Subcutaneous abdominal adipose tissue (tissue), 5 donors: Measurements from ENCODE around the gene FNDC7.

Experiments used
- H3K27ac ChIP-seq: one replicate; pipeline ENCODE4 v1.7.0; 2013; ENCODE audit warnings: low read depth, mild to moderate bottlenecking, inconsistent platforms, low read length, moderate library complexity
- H3K27me3 ChIP-seq, 5 donors: one replicate each; pipeline ENCODE4 v1.7.0; 2013; ENCODE audit warnings: low read length in 5 of 5, inconsistent platforms in 1 of 5; ENCODE audit not compliant: control insufficient read depth in 5 of 5, insufficient read depth in 4 of 5
- H3K36me3 ChIP-seq, 5 donors: one replicate each; pipeline ENCODE4 v1.7.0; 2013; ENCODE audit warnings: low read length in 5 of 5; ENCODE audit not compliant: control insufficient read depth in 5 of 5, insufficient read depth in 5 of 5
- H3K4me1 ChIP-seq, 5 donors: one replicate each; pipeline ENCODE4 v1.7.0; 2013; ENCODE audit warnings: low read length in 5 of 5, mild to moderate bottlenecking in 3 of 5, moderate library complexity in 1 of 5; ENCODE audit not compliant: control insufficient read depth in 5 of 5, insufficient read depth in 5 of 5
- H3K4me3 ChIP-seq, 5 donors: one replicate each; pipeline ENCODE4 v1.7.0; 2013; ENCODE audit warnings: low read length in 5 of 5, low read depth in 1 of 5
- H3K9ac ChIP-seq, 5 donors: one replicate each; pipeline ENCODE4 v1.7.0; 2013; ENCODE audit warnings: low read length in 5 of 5, mild to moderate bottlenecking in 4 of 5, moderate library complexity in 3 of 5
- H3K9me3 ChIP-seq, 5 donors: one replicate each; pipeline ENCODE4 v1.7.0; 2013; ENCODE audit warnings: low read length in 5 of 5; ENCODE audit not compliant: control insufficient read depth in 5 of 5
- donor health status: healthy.
- donor health status: healthy.
- donor health status: healthy.
- donor health status: healthy.
- donor health status: healthy.

FNDC7 gene

DNA sequence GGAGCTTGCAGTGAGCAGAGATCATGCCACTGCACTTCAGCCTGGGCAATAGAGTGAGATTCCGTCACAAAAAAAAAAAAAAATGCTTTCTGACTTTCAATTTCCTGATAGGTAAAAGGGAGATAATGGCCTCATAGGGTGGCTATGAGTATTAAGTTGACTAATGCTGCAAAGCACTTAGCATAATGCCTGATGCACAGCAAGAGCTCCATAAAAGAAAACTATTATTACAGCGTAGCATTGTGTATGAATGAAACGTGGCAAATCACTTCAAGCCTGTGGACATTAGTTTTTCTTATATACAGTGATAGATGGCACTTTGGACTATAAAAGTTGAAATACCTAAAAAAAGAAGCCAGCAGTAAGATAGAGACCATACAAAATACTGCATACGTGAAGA is 16.8 kb downstream of the FNDC7 start:
- Histone ChIP-seq H3K4me3 (no peak overlapping the region), H3K9me3 (no peaks in the 10 kb centered on the region), H3K36me3 (no peaks in the 10 kb centered on the region), H3K4me1 (no peaks in the 10 kb centered on the region), H3K27ac (no peak overlapping the region), H3K27me3 (peaks cover 0 to 5% (median 0%) of the 10 kb centered on the region in 5 donors), H3K9ac (no peak overlapping the region)

DNA sequence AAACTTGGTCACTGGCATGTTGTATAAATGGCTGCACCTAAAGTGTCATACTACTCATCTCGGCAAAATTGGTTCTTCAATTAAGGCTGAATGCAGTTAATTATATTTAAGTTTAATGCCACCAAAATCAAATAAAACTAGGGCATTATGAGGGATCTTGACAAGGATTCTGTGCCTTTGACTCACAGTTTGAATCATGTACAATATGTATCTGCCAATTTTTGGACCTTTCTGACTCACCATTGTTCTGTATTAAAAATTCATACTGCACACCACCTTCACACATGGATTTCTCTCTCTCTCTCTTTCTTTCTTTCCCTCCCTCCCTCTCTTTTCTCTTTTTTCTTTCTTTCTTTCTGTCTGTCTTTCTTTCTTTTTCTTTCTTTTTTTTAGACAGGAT is 19.7 kb downstream of the FNDC7 start:
- no peaks in the 10 kb centered on the region for H3K36me3 ChIP-seq
- no peaks in the 10 kb centered on the region for H3K9me3 ChIP-seq
- H3K4me1 ChIP-seq: no peaks in the 10 kb centered on the region
- no peak overlapping the region for H3K4me3 ChIP-seq
- H3K27ac ChIP-seq: no peak overlapping the region
- H3K9ac ChIP-seq: no peak overlapping the region
- H3K27me3 ChIP-seq: peaks cover 0 to 5% (median 3%) of the 10 kb centered on the region in 5 donors

DNA sequence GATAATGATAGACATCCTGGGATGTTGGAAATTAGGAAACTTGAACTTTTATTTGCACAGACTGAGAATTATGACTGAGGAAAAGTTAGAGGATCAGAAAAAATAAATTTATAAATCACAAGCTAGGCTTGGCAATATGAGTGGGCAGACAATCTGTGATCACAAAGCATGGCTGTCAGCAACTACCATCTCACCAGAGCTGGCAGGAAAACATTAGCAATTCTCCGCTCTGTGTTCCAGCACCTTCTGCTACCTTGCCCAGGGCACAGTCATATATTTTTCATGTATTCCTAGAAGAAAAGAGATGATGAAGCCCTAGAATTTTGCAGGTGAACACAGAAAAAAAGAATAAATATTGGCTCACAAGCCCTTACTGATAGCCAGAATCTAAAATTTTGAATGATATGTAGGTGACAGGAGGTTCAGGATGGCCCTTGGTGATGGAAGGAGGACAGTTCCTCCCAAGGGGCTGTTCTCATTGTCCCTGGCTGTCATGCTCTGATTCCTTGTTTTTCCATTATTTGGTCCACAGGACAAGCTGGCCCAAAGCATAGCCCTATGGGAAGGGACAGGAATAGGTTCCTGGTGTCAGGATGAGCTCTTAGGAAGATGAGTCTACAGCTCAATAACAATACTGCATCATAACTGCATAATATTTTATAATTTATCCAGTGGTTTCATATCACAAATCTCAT is 21.6 kb downstream of the FNDC7 start:
- no peak overlapping the region for H3K27ac ChIP-seq
- H3K27me3 ChIP-seq: peaks cover 0 to 3% (median 0%) of the 10 kb centered on the region in 5 donors
- no peak overlapping the region for H3K4me3 ChIP-seq
- H3K9ac ChIP-seq: no peak overlapping the region
- no peaks in the 10 kb centered on the region for H3K9me3 ChIP-seq
- H3K4me1 ChIP-seq: no peaks in the 10 kb centered on the region
- no peaks in the 10 kb centered on the region for H3K36me3 ChIP-seq

DNA sequence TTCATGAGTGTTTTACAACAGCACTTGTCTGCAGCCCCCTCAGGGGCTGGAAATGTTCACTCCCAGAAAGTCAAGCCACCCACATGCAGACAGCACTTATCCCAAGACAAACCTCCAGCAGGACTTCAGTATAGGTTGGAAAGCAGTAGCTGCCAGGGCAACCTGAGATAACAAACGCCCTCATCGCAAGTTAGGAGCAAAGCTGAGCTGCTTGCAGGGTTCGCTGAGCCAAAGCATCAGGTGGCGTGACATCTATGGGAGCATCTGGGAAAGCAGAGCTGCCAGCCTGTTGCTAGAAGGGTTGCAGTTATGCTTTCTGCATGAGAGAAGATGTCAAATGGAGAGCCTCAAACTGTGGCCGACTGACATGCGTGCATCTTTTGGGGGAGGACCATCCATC is 29.5 kb downstream of the FNDC7 start:
- H3K27ac ChIP-seq: no peak overlapping the region
- peaks cover under 1 to 3% (median 3%) of the 10 kb centered on the region in 5 donors for H3K4me1 ChIP-seq

DNA sequence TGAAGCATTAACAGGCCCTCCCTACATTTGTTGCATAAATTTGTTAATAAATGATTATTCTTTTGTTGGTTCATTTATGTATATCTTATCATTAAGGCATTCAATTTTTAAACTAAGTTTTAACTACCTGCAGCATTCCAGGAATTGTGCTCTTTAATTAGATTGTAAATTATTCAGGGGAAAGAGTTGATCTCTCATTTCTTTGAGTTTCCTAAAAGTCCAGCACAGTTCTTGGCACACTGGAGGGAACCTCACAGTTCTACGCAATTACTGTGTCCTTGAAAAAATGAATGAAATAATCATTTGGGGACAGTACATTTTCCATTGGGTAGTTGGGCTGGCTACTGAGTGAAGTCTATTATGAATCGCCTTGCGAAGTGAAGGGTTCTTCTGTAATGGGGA is 33.3 kb downstream of the FNDC7 start:
- Histone ChIP-seq H3K27ac (peak overlapping the region; percentile 94), H3K4me3 (peak overlapping the region in 3 of 5 donors; percentile 94 to 100 (median 97)), H3K4me1 (peaks cover 2 to 17% (median 3%) of the 10 kb centered on the region in 5 donors), H3K9me3 (no peaks in the 10 kb centered on the region), H3K27me3 (no peaks in the 10 kb centered on the region), H3K36me3 (peaks cover 0 to 6% (median 0%) of the 10 kb centered on the region in 5 donors), H3K9ac (peak overlapping the region in 1 of 5 donors; percentile 56)

More for the DNA sequence above, 29.5 kb downstream of the FNDC7 start:
- no peaks in the 10 kb centered on the region for H3K36me3 ChIP-seq
- H3K27me3 ChIP-seq: no peaks in the 10 kb centered on the region
- no peak overlapping the region for H3K4me3 ChIP-seq
- H3K9ac ChIP-seq: no peak overlapping the region
- no peaks in the 10 kb centered on the region for H3K9me3 ChIP-seq

DNA sequence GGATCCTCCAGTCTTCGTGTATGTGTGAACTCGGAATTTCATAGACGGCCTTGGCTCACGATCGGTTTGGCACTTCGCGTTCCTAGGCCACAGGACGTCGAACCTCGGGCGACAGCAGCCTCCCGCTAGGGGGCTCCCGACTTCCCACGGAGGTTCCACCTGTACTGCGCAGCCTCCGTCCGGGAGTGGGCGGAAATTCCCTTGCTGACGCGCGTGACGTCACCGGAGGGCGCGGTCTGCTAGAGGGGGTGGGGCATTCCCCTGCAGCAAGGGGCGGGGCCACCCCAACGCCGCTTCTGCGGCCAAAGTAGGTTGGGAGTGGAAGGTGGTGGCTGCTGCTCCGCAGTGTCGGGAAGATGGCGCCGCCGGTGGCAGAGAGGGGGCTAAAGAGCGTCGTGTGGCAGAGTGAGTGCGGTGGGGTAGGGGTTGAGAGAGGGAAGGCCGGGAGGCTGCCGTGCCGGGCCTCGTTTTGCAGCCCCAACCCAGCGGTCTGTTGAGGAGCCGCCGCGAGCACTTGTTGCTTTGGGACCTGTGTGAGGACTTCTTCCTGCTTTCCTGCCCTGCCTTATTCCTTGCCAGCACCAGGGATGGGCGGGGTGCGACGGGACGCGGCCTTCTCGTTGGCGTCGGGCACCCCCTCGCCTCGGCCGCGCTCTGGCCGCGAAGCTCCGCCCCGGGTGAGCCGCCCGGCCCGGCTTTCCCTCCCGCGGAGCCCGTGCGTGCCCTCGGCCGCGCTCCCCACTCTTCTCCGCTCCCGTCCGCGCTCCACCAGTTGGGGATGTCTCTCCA is 33.9 kb downstream of the FNDC7 start, which contains the start of gene STXBP3:
Gene STXBP3 (plus strand): TSS at position 293 of the 789 bp plus-strand sequence. CDS start 64 bp downstream, at position 357.
- peak within 1 kb of the TSS; percentile 94 for H3K27ac ChIP-seq
- peaks cover 0 to 7% (median 0%) of the 10 kb centered on the region in 5 donors for H3K36me3 ChIP-seq
- H3K4me3 ChIP-seq: peak within 1 kb of the TSS; percentile 94 to 100 (median 94)
- H3K4me1 ChIP-seq: peaks cover 2 to 17% (median 3%) of the 10 kb centered on the region in 5 donors
- peak within 1 kb of the TSS; percentile 70 to 95 (median 87) for H3K9ac ChIP-seq
- no peaks in the 10 kb centered on the region for H3K9me3 ChIP-seq
- no peaks in the 10 kb centered on the region for H3K27me3 ChIP-seq

DNA sequence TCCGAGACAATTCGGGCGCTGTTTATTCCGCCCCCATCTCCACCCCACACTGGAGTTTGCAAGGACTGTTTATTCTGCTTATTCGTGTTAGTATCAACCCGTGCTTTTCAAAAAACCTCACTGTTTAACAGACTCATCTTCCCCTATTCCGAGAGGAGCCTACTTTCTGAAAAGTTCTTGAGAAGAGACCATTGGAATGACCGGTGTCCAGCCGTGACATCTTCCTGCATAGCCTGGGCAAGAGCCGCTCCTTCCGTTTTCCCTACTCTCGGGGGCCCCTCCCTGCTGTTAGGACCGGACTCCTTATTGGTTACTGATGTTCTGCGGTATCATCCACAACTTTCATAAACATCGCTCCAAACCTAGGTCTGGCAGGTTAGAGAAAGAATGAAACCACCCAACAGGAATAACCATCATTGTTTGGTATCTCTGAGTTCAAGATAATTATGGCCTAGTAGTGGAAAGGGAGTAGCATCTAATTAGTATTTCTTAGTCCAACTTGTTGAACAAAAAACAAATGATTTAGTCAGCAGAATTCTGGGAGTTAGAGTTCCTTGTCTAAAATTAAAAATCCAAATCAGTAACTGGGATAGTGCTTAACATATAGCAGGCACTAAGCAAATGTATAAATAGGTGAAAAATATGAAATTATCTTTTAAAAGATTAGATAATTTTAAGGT is 34.6 kb downstream of the FNDC7 start:
- Histone ChIP-seq H3K9me3 (no peaks in the 10 kb centered on the region), H3K4me3 (peak overlapping the region; percentile 94 to 100 (median 94)), H3K36me3 (peaks cover 0 to 9% (median 3%) of the 10 kb centered on the region in 5 donors), H3K9ac (peak overlapping the region; percentile 70 to 95 (median 87)), H3K27ac (peak overlapping the region; percentile 94), H3K27me3 (no peaks in the 10 kb centered on the region), H3K4me1 (peaks cover 2 to 17% (median 3%) of the 10 kb centered on the region in 5 donors)

DNA sequence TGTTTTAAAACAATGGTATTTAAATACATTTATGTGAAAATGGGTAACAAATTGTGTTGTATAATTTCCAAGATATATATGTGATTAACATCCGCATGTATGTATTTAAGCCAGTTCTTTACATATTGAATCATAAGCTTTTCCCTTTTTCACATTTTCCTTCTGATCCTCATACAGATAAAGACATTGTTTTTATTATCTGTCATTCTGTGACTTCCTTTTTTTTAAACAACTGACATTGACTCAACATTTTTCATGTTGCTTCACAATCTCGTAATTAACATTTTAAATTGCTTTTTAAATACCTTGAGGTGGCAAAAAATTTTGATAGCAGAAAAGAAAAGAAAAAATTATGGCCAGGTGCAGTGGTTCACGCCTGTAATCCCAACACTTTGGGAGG is 35.2 kb downstream of the FNDC7 start:
- no peak overlapping the region for H3K9ac ChIP-seq
- peak overlapping the region in 1 of 5 donors; percentile 100 for H3K4me3 ChIP-seq
- H3K36me3 ChIP-seq: peaks cover 0 to 12% (median 6%) of the 10 kb centered on the region in 5 donors
- no peaks in the 10 kb centered on the region for H3K9me3 ChIP-seq
- peaks cover 2 to 17% (median 3%) of the 10 kb centered on the region in 5 donors for H3K4me1 ChIP-seq
- H3K27me3 ChIP-seq: no peaks in the 10 kb centered on the region
- H3K27ac ChIP-seq: peak overlapping the region; percentile 94

DNA sequence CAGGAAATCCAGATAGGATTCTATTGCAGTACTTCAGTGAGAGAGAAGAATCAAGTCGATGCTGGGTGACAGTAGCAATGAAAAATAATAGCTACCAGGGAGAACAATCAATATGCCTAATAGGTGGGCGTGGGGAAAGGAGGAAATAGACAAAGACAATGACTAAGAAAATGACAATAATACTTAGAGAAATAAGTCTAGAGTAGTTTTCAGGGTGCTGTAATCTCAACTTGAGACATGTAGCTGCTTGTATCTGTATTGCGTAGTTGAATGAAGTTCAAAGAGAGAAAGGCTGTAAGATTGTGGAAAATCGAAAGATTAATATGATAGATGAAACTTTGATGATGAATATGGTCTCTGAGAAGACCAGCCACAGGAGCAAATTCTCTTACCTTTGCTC is 36.4 kb downstream of the FNDC7 start:
- Histone ChIP-seq H3K36me3 (peaks cover 3 to 17% (median 14%) of the 10 kb centered on the region in 5 donors), H3K9me3 (no peaks in the 10 kb centered on the region), H3K4me3 (no peak overlapping the region), H3K4me1 (peaks cover 2 to 17% (median 3%) of the 10 kb centered on the region in 5 donors), H3K27ac (no peak overlapping the region), H3K27me3 (no peaks in the 10 kb centered on the region), H3K9ac (no peak overlapping the region)
